GM18861 (cell line): ENCODE results near the gene LTBP4.

Experiments
- ATAC-seq: cut with Tn5 transposase; IDR thresholded peaks from one replicate; pipeline ENCODE4 v1.9.1; 2021; ENCODE audit not compliant: unreplicated experiment

Gene LTBP4

GRCh38 chr19:40592170-40592569 lies 9.0 kb upstream of the LTBP4 start:
- ATAC-seq = no peak

GRCh38 chr19:40594255-40594654 lies 6.9 kb upstream of the LTBP4 start:
- no peak for ATAC-seq

GRCh38 chr19:40594657-40595091 lies 6.5 kb upstream of the LTBP4 start:
- no peak for ATAC-seq

- no peak for ATAC-seq
These were observed 4.4 kb upstream of the LTBP4 start for GRCh38 chr19:40596608-40597328.

GRCh38 chr19:40597329-40597838 lies 3.8 kb upstream of the LTBP4 start:
- ATAC-seq = no peak

GRCh38 chr19:40598121-40598917 lies 2.9 kb upstream of the LTBP4 start:
- no peak for ATAC-seq

GRCh38 chr19:40598918-40599307 lies 2.3 kb upstream of the LTBP4 start:
- ATAC-seq = no peak

GRCh38 chr19:40599331-40599901 lies 1.8 kb upstream of the LTBP4 start:
- no peak for ATAC-seq

- ATAC-seq = no peak
These were observed 1.1 kb upstream of the LTBP4 start for GRCh38 chr19:40599902-40600569.

- ATAC-seq = no peak
These were observed 517 bp upstream of the LTBP4 start for GRCh38 chr19:40600570-40601133.

- no peak for ATAC-seq
These were observed 1.9 kb downstream of the LTBP4 start for GRCh38 chr19:40603071-40603388.

GRCh38 chr19:40603389-40604170 lies 2.4 kb downstream of the LTBP4 start:
- ATAC-seq = peak; percentile 75

GRCh38 chr19:40604171-40604646 lies 3.0 kb downstream of the LTBP4 start:
- ATAC-seq = no peak

GRCh38 chr19:40604647-40605215 lies 3.6 kb downstream of the LTBP4 start:
- no peak for ATAC-seq

GRCh38 chr19:40605216-40605971 lies 4.2 kb downstream of the LTBP4 start:
- ATAC-seq = no peak

- no peak for ATAC-seq
These were observed 6.4 kb downstream of the LTBP4 start for GRCh38 chr19:40607311-40608239.

GRCh38 chr19:40608240-40608621 lies 7.1 kb downstream of the LTBP4 start:
- ATAC-seq = no peak

- no peak for ATAC-seq
These were observed 7.8 kb downstream of the LTBP4 start for GRCh38 chr19:40608957-40609356.
